ENCODE data around the gene OGG1.
A peak's percentile ranks its signal among the peaks of the same experiment; 100 is the strongest.

OGG1 gene

GRCh38 chr3:9781551-9781950, 31.8 kb downstream of the OGG1 start:
- H3K9ac ChIP-seq: peak overlapping the region; percentile 54; the same call in 1 of the 2 replicates
- H3K27me3 ChIP-seq: no peaks in the 10 kb centered on the region
- peak overlapping the region; percentile 89 for H3K4me2 ChIP-seq
- peaks cover 4% of the 10 kb centered on the region; the same call in 1 of the 2 replicates for H4K20me1 ChIP-seq
- peaks cover 62% of the 10 kb centered on the region for H3K4me1 ChIP-seq
- no peaks in the 10 kb centered on the region for H3K9me3 ChIP-seq
- peaks cover 15% of the 10 kb centered on the region for H3K36me3 ChIP-seq
- H3K27ac ChIP-seq: peak overlapping the region; percentile 82; the same call in 1 of the 2 replicates
- H3K4me3 ChIP-seq: 0 out of 2 replicates have a peak overlapping the region, but pooled peaks have one; percentile 12
- TF ChIP-seq Cebpa-rat (IDR thresholded peaks at IDR 0.05): no peak

GRCh38 chr3:9781978-9782603, 32.3 kb downstream of the OGG1 start:
- Histone ChIP-seq H3K4me2 (peak overlapping the region; percentile 89), H3K4me3 (0 out of 2 replicates have a peak overlapping the region, but pooled peaks have one; percentile 12), H3K27ac (peak overlapping the region; percentile 39; the same call in 1 of the 2 replicates), H3K4me1 (peaks cover 62% of the 10 kb centered on the region), H3K27me3 (no peaks in the 10 kb centered on the region), H3K9ac (peak overlapping the region; percentile 54; the same call in 1 of the 2 replicates), H3K36me3 (peaks cover 18% of the 10 kb centered on the region), H3K9me3 (no peaks in the 10 kb centered on the region), H4K20me1 (peaks cover 4% of the 10 kb centered on the region; the same call in 1 of the 2 replicates)
- no peak for TF ChIP-seq Cebpa-rat (IDR thresholded peaks at IDR 0.05)

GRCh38 chr3:9782770-9783169, 33.0 kb downstream of the OGG1 start:
- Histone ChIP-seq H3K4me1 (peaks cover 60% of the 10 kb centered on the region), H3K9me3 (no peaks in the 10 kb centered on the region), H3K27me3 (no peaks in the 10 kb centered on the region), H3K27ac (no peak overlapping the region), H3K9ac (peak overlapping the region; percentile 54; the same call in 1 of the 2 replicates), H3K36me3 (peaks cover 22% of the 10 kb centered on the region), H3K4me2 (peak overlapping the region; percentile 89), H4K20me1 (peaks cover 4% of the 10 kb centered on the region; the same call in 1 of the 2 replicates), H3K4me3 (no peak overlapping the region)
- TF ChIP-seq Cebpa-rat (IDR thresholded peaks at IDR 0.05): no peak

GRCh38 chr3:9783954-9784353, 34.2 kb downstream of the OGG1 start:
- Histone ChIP-seq H3K9ac (no peak overlapping the region), H4K20me1 (0 out of 2 replicates have a peak, but pooled peaks cover 4% of the 10 kb centered on the region), H3K4me3 (no peak overlapping the region), H3K4me1 (peaks cover 48% of the 10 kb centered on the region), H3K4me2 (no peak overlapping the region), H3K36me3 (peaks cover 26% of the 10 kb centered on the region), H3K27ac (no peak overlapping the region), H3K9me3 (no peaks in the 10 kb centered on the region), H3K27me3 (no peaks in the 10 kb centered on the region)
- no peak for TF ChIP-seq Cebpa-rat (IDR thresholded peaks at IDR 0.05)

- no peak overlapping the region for H3K9ac ChIP-seq
- no peak overlapping the region for H3K4me2 ChIP-seq
- no peak for TF ChIP-seq Cebpa-rat (IDR thresholded peaks at IDR 0.05)
- peaks cover 38% of the 10 kb centered on the region for H3K4me1 ChIP-seq
- H4K20me1 ChIP-seq: no peaks in the 10 kb centered on the region
- no peak overlapping the region for H3K4me3 ChIP-seq
- H3K9me3 ChIP-seq: no peaks in the 10 kb centered on the region
- no peak overlapping the region for H3K27ac ChIP-seq
- H3K27me3 ChIP-seq: no peaks in the 10 kb centered on the region
- peaks cover 34% of the 10 kb centered on the region for H3K36me3 ChIP-seq
Measured at GRCh38 chr3:9784965-9785364, 35.2 kb downstream of the OGG1 start.

- H3K4me1 ChIP-seq: peaks cover 32% of the 10 kb centered on the region
- H3K27me3 ChIP-seq: no peaks in the 10 kb centered on the region
- H3K4me3 ChIP-seq: no peak overlapping the region
- H3K27ac ChIP-seq: no peak overlapping the region
- TF ChIP-seq Cebpa-rat (IDR thresholded peaks at IDR 0.05): no peak
- no peak overlapping the region for H3K9ac ChIP-seq
- no peaks in the 10 kb centered on the region for H3K9me3 ChIP-seq
- no peak overlapping the region; the same call in 1 of the 2 replicates for H3K4me2 ChIP-seq
- peaks cover 34% of the 10 kb centered on the region for H3K36me3 ChIP-seq
- no peaks in the 10 kb centered on the region for H4K20me1 ChIP-seq
Measured at GRCh38 chr3:9785602-9786001, 35.9 kb downstream of the OGG1 start.

GRCh38 chr3:9786209-9786739, 36.5 kb downstream of the OGG1 start:
- H3K27ac ChIP-seq: no peak overlapping the region

GRCh38 chr3:9786825-9787669, 37.3 kb downstream of the OGG1 start:
- Histone ChIP-seq H3K9ac (no peak overlapping the region), H3K27me3 (no peaks in the 10 kb centered on the region), H3K4me1 (peaks cover 32% of the 10 kb centered on the region), H3K4me3 (no peak overlapping the region), H3K9me3 (no peaks in the 10 kb centered on the region), H4K20me1 (no peaks in the 10 kb centered on the region), H3K27ac (no peak overlapping the region), H3K36me3 (peaks cover 34% of the 10 kb centered on the region), H3K4me2 (no peak overlapping the region)
- TF ChIP-seq Cebpa-rat (IDR thresholded peaks at IDR 0.05): no peak

More at GRCh38 chr3:9786209-9786739, 36.5 kb downstream of the OGG1 start:
- Histone ChIP-seq H3K4me2 (no peak overlapping the region), H3K27me3 (no peaks in the 10 kb centered on the region), H3K9ac (no peak overlapping the region), H4K20me1 (no peaks in the 10 kb centered on the region), H3K9me3 (no peaks in the 10 kb centered on the region), H3K4me3 (no peak overlapping the region), H3K4me1 (peaks cover 32% of the 10 kb centered on the region), H3K36me3 (peaks cover 34% of the 10 kb centered on the region)
- no peak for TF ChIP-seq Cebpa-rat (IDR thresholded peaks at IDR 0.05)

GRCh38 chr3:9787714-9788113, 38.0 kb downstream of the OGG1 start:
- Histone ChIP-seq H3K4me1 (peaks cover 27% of the 10 kb centered on the region), H3K9me3 (no peaks in the 10 kb centered on the region), H3K27me3 (no peaks in the 10 kb centered on the region), H4K20me1 (no peaks in the 10 kb centered on the region), H3K36me3 (peaks cover 34% of the 10 kb centered on the region), H3K27ac (no peak overlapping the region), H3K9ac (no peak overlapping the region), H3K4me2 (no peak overlapping the region), H3K4me3 (no peak overlapping the region)
- no peak for TF ChIP-seq Cebpa-rat (IDR thresholded peaks at IDR 0.05)
